Suppressor macrophage treated with lipopolysaccharide for 1 hour (primary cell): ENCODE results near the gene MTPN.

Source experiments
- DNase-seq, 3 donors: peaks; one replicate each; pipeline ENCODE4 v3.0.0-alpha.2; 2020 to 2022

Gene MTPN

DNA sequence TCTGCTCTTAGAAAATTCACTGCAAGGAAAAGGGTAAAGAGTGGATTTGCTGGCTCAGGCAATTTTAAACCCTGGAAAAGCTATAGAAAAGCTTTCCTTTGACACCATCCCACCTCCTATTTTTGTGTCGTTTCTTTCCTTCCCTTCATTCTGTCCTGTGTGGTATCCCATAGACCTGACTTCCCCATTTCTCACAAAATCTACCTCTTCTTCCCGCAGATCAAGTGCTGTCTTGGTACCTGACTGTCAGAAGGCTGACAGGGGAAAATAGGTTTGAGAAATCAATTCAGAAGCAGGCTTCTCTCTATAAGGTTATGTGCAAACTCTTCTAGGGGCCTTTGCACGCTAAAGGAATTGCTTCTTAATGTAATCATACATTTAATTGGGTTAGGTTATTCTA is 98.9 kb downstream of the MTPN start:
- no peak for DNase-seq

DNA sequence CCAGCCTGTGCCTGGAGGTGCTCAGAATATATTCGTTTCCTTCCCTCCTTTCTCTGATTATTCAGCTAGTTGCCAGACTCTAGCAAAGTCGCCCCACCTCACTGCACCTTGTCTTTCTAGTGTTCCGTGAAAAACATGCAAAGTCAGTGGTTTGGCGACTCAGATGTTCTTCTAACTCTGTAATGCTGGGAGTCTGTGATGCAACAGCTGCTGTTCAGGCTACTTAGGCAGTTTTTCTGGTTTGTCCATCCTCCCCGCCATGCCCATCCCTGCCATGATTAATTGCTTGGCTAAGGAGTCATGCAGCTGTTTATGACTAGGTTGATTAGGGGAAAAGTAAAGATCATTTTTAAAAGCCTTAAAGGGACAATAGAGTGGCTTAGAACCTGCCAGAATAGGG is 99.4 kb downstream of the MTPN start:
- DNase-seq, result no peak
